WTC11 (cell line): ENCODE measurements around the gene SRRM3.
A peak's percentile ranks its signal among the peaks of the same experiment; 100 is the strongest.

ENCODE experiments used
- ATF3 ChIP-seq: sonication (generic); formaldehyde crosslinking; conservative IDR thresholded peaks from 2 replicates; pipeline ENCODE4 v1.8.1; 2022; ENCODE audit warnings: mild to moderate bottlenecking, missing genetic modification reagents
- CTCF ChIP-seq: fragments of 200-600 bp; IDR thresholded peaks from 2 replicates; pipeline ENCODE4 v1.8.0; 2022; ENCODE audit warnings: antibody characterized with exemption
- ELF4 ChIP-seq: sonication (generic); formaldehyde crosslinking; IDR thresholded peaks from 2 replicates; pipeline ENCODE4 v1.8.1; 2022; ENCODE audit warnings: low read depth, mild to moderate bottlenecking, moderate library complexity, missing genetic modification reagents
- GTF2I ChIP-seq: fragments of 250-450 bp; sonication (Bioruptor Pico); conservative IDR thresholded peaks from 2 replicates; pipeline ENCODE4 v1.4.0; 2021; ENCODE audit warnings: mild to moderate bottlenecking
- NR1H2 ChIP-seq: sonication (generic); formaldehyde crosslinking; IDR thresholded peaks from 2 replicates; pipeline ENCODE4 v1.9.0; 2021; ENCODE audit warnings: mild to moderate bottlenecking, moderate library complexity, missing genetic modification reagents
- NR3C1 ChIP-seq: sonication (generic); formaldehyde crosslinking; conservative IDR thresholded peaks from 2 replicates; pipeline ENCODE4 v1.8.1; 2023; ENCODE audit warnings: low read depth, mild to moderate bottlenecking, missing genetic modification reagents
- PRDM15 ChIP-seq: sonication (generic); formaldehyde crosslinking; IDR thresholded peaks from 2 replicates; pipeline ENCODE4 v1.8.0; 2022; ENCODE audit warnings: missing genetic modification reagents
- TEAD4 ChIP-seq: sonication (generic); formaldehyde crosslinking; IDR thresholded peaks from 2 replicates; pipeline ENCODE4 v1.8.0; 2022; ENCODE audit warnings: mild to moderate bottlenecking, missing genetic modification reagents
- TP53 ChIP-seq: sonication (generic); formaldehyde crosslinking; IDR thresholded peaks from 2 replicates; pipeline ENCODE4 v1.8.1; 2023; ENCODE audit warnings: mild to moderate bottlenecking, missing genetic modification reagents
- USF1 ChIP-seq: sonication (generic); formaldehyde crosslinking; IDR thresholded peaks from 2 replicates; pipeline ENCODE4 v1.8.0; 2022; ENCODE audit warnings: mild to moderate bottlenecking, missing genetic modification reagents

- 0 out of 2 replicates have a peak, but pooled peaks have one; percentile 8 for TF ChIP-seq PRDM15
- TF ChIP-seq TP53 (CRISPR knock-in tag) = peak; percentile 68; the same call in 1 of the 2 replicates
- TF ChIP-seq USF1 (CRISPR knock-in tag) = no peak
- TF ChIP-seq ELF4 (CRISPR knock-in tag) = no peak
- no peak for TF ChIP-seq GTF2I (CRISPR knock-in tag)
- TF ChIP-seq CTCF = no peak
- no peak for TF ChIP-seq NR1H2 (CRISPR knock-in tag)
- no peak for TF ChIP-seq NR3C1 (CRISPR knock-in tag)
- TF ChIP-seq ATF3 (CRISPR knock-in tag) = no peak
- TF ChIP-seq TEAD4 (CRISPR knock-in tag) = no peak
Measured at GRCh38 chr7:76234931-76235441, 33.3 kb downstream of the SRRM3 start.
